ENCODE results near the gene FLVCR1. TPM values are rescaled to one million over a fixed set of nuclear protein-coding genes. Genes with fewer than 3 reads are reported as not detected.

Gene FLVCR1
- total RNA-seq, 1 donor, result 15.1 TPM

- no peak for TF ChIP-seq CTCF (IDR thresholded peaks at IDR 0.05; ENCODE audit: insufficient read depth, low read depth, low read length)
- DNase-seq (ENCODE audit: low read depth), result no peak
- H3K4me3 ChIP-seq (ENCODE audit: low read depth, low read length), result no peak overlapping the region
Measured at GRCh38 chr1:212928323-212929291, 70.5 kb downstream of the FLVCR1 start.

DNA sequence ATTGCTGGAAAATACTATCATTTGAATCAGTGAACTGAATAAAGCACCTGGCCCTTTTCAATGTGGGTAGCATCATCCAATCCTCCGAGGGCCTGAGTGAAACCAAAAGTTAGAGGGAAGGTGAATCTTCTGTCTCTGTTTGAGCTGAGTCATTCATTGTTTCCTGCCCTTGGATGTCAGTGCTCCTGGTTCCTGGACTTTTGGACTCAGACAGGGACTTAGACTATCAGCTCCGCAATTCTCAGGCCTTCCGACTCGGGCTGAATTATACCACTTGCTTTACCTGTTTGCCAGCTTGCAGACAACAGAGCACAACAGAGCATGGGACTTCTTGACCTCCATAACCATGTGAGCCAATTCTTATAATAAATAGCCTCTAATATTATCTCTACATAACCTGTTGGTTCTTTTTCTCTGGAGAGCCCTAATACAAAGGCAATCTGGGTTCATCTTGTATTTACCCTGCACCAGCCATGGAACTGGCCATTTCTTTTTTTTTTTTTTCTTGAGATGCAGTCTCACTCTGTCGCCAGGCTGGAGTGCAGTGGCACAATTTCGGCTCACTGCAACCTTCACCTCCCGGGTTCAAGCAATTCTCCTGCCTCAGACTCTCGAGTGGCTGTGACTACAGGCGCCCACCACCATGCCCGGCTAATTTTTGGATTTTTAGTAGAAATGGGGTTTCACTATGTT, 73.1 kb downstream of the FLVCR1 start:
- TF ChIP-seq CTCF (IDR thresholded peaks at IDR 0.05; ENCODE audit: insufficient read depth, low read depth, low read length), result no peak
- H3K4me3 ChIP-seq (ENCODE audit: low read depth, low read length), result no peak overlapping the region
- DNase-seq (ENCODE audit: low read depth), result no peak

- H3K4me3 ChIP-seq (ENCODE audit: low read depth, low read length), result no peak overlapping the region
- no peak for DNase-seq (ENCODE audit: low read depth)
- TF ChIP-seq CTCF (IDR thresholded peaks at IDR 0.05; ENCODE audit: insufficient read depth, low read depth, low read length), result no peak
Measured at GRCh38 chr1:212933815-212934471, 75.9 kb downstream of the FLVCR1 start.

DNA sequence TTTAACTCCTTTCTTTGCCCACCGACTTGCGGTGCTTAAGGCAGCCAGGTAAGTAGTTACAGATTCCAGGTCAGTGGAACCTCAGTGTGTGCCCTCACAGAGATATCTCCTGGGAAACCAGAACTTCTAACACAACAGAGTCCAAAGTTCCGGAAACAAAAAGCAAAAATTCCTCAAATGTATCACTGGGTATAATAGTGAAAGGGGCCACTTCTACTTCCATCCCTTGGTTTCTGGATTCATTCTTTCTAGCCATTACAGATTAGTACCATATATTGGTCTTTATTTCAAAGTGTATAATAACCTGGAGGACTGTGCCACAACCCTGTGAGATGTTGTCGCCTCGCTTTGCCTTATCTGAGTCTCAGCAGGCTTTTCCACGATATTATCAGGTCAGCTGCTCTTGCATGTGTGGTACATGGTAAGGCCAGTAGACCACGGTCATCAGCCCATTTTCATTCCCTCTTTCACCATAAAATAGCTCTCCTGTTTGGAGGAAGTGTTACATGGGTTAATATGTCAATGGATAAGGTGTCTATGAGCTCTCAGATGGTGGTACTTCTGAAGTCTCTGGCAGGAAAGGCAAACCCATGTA, 77.4 kb downstream of the FLVCR1 start:
- no peak overlapping the region for H3K4me3 ChIP-seq (ENCODE audit: low read depth, low read length)
- DNase-seq (ENCODE audit: low read depth), result no peak
- TF ChIP-seq CTCF (IDR thresholded peaks at IDR 0.05; ENCODE audit: insufficient read depth, low read depth, low read length), result no peak

DNA sequence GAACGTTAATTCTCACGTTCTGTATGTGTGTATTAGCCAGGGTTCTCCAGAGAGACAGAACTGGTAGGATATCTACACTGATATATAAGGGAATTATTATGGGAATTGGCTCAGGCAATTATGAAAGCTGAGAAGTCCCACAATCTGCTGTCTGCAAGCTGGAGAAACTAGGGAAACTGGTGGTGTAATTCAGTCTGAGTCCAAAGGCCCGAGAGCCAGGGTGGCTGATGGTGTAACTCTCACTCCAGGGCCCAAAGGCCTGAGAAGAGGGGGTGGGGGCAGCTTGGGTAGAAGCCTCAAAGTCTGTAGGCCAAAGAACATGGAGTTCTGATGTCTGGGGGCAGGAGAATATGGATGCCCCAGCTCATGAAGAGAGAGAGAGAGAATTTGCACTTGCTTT, 79.0 kb downstream of the FLVCR1 start:
- DNase-seq (ENCODE audit: low read depth), result no peak
- H3K4me3 ChIP-seq (ENCODE audit: low read depth, low read length), result no peak overlapping the region
- TF ChIP-seq CTCF (IDR thresholded peaks at IDR 0.05; ENCODE audit: insufficient read depth, low read depth, low read length), result no peak

GRCh38 chr1:212938846-212939245, 80.8 kb downstream of the FLVCR1 start:
- no peak for DNase-seq (ENCODE audit: low read depth)
- no peak overlapping the region for H3K4me3 ChIP-seq (ENCODE audit: low read depth, low read length)
- TF ChIP-seq CTCF (IDR thresholded peaks at IDR 0.05; ENCODE audit: insufficient read depth, low read depth, low read length), result no peak

Measured in fibroblast of villous mesenchyme (primary cell).